ENCODE results near the gene C5.

DNA sequence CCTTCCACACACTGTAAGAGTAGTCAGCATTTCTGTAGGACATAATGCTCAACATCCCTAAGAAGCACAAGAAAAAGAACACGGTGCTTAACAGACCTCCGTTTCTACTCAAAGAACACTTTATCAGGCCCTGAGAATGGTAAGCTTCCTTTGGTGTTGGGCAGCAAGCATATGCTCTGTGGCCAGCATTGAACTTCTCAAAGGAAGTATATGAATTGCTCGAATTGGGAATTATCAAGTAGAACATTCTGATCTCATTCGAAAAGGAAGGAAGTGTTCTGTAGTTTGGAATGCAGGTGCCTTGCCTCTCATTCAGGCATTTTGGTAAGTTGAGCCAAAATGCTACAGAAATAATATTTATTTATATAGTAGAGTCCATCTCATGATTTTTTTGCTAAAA lies 61.0 kb downstream of the C5 start:
- TF ChIP-seq CTCF (IDR thresholded peaks at IDR 0.05; ENCODE audit: low read length) (no peak), EZH2 (IDR thresholded peaks at IDR 0.05; ENCODE audit: borderline replicate concordance, low read length) (no peak)

Measured in OCI-LY1 (cell line).